Measurements from ENCODE around the gene GRIN2C.

DNA sequence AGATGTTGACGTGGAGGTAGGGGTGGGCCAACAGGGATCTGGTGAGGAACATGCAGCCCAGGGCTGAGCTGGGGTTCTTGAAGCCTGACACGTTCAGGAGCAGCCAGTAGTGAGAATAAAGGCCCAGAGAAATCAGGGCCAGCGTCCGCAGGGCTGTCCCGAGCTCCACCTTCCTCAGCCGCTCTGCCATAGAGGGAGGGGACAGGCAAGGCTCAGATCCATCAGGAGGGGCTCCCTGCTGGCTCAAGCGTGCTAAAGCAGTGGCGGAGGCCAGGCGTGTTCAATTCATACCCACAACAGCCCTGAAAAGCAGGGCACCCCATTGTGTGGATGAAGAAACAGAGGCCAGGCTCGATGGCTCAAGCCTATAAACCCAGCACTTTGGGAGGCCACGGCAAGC, 21.4 kb upstream of the GRIN2C start:
- TF ChIP-seq, protein P1, sequence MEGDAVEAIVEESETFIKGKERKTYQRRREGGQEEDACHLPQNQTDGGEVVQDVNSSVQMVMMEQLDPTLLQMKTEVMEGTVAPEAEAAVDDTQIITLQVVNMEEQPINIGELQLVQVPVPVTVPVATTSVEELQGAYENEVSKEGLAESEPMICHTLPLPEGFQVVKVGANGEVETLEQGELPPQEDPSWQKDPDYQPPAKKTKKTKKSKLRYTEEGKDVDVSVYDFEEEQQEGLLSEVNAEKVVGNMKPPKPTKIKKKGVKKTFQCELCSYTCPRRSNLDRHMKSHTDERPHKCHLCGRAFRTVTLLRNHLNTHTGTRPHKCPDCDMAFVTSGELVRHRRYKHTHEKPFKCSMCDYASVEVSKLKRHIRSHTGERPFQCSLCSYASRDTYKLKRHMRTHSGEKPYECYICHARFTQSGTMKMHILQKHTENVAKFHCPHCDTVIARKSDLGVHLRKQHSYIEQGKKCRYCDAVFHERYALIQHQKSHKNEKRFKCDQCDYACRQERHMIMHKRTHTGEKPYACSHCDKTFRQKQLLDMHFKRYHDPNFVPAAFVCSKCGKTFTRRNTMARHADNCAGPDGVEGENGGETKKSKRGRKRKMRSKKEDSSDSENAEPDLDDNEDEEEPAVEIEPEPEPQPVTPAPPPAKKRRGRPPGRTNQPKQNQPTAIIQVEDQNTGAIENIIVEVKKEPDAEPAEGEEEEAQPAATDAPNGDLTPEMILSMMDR (conservative IDR thresholded peaks at IDR 0.05 in 1 of 2, IDR thresholded peaks at IDR 0.05 in 1 of 2; ENCODE audit: low read depth in 1 of 2, low read length in 2 of 2): no peak
- no peak for TF ChIP-seq EZH2 (IDR thresholded peaks at IDR 0.05; ENCODE audit: low read length, missing control alignments)
